ENCODE measurements around the gene CD180.

The CD180 gene

GRCh38 chr5:67200809-67201562 lies 4.4 kb upstream of the CD180 start:
- peak overlapping the region; percentile 51 for H3K4me3 Mint-ChIP-seq
- no peaks in the 10 kb centered on the region for H3K27me3 Mint-ChIP-seq
- H3K4me1 Mint-ChIP-seq = peaks cover 82% of the 10 kb centered on the region
- H3K36me3 Mint-ChIP-seq = peaks cover 7% of the 10 kb centered on the region
- H3K27ac Mint-ChIP-seq = peak overlapping the region; percentile 46
- no peaks in the 10 kb centered on the region for H3K9me3 Mint-ChIP-seq

- no peak overlapping the region for H3K4me3 Mint-ChIP-seq
- peaks cover 7% of the 10 kb centered on the region for H3K36me3 Mint-ChIP-seq
- no peaks in the 10 kb centered on the region for H3K27me3 Mint-ChIP-seq
- peak overlapping the region; percentile 46 for H3K27ac Mint-ChIP-seq
- peaks cover 76% of the 10 kb centered on the region for H3K4me1 Mint-ChIP-seq
- H3K9me3 Mint-ChIP-seq = no peaks in the 10 kb centered on the region
Measured at GRCh38 chr5:67199859-67200258, 3.3 kb upstream of the CD180 start.

GRCh38 chr5:67198917-67199316 lies 2.3 kb upstream of the CD180 start:
- H3K9me3 Mint-ChIP-seq = no peaks in the 10 kb centered on the region
- H3K36me3 Mint-ChIP-seq = peaks cover 7% of the 10 kb centered on the region
- H3K27me3 Mint-ChIP-seq = no peaks in the 10 kb centered on the region
- H3K27ac Mint-ChIP-seq = no peak overlapping the region
- peaks cover 72% of the 10 kb centered on the region for H3K4me1 Mint-ChIP-seq
- no peak overlapping the region for H3K4me3 Mint-ChIP-seq

GRCh38 chr5:67197536-67197935 lies 937 bp upstream of the CD180 start:
- no peak overlapping the region for H3K4me3 Mint-ChIP-seq
- peaks cover 60% of the 10 kb centered on the region for H3K4me1 Mint-ChIP-seq
- no peaks in the 10 kb centered on the region for H3K27me3 Mint-ChIP-seq
- H3K36me3 Mint-ChIP-seq = peaks cover 7% of the 10 kb centered on the region
- H3K9me3 Mint-ChIP-seq = no peaks in the 10 kb centered on the region
- H3K27ac Mint-ChIP-seq = no peak overlapping the region

GRCh38 chr5:67195406-67196275 lies 958 bp downstream of the CD180 start:
- peaks cover 49% of the 10 kb centered on the region for H3K4me1 Mint-ChIP-seq
- no peak overlapping the region for H3K27ac Mint-ChIP-seq
- peaks cover 5% of the 10 kb centered on the region for H3K36me3 Mint-ChIP-seq
- H3K4me3 Mint-ChIP-seq = no peak overlapping the region
- H3K9me3 Mint-ChIP-seq = no peaks in the 10 kb centered on the region
- H3K27me3 Mint-ChIP-seq = peaks cover 1% of the 10 kb centered on the region

GRCh38 chr5:67194166-67194565 lies 2.4 kb downstream of the CD180 start:
- Mint-ChIP-seq H3K27ac (no peak overlapping the region), H3K9me3 (no peaks in the 10 kb centered on the region), H3K4me1 (peaks cover 49% of the 10 kb centered on the region), H3K27me3 (peaks cover 1% of the 10 kb centered on the region), H3K4me3 (no peak overlapping the region), H3K36me3 (peaks cover 2% of the 10 kb centered on the region)

- Mint-ChIP-seq H3K4me1 (peaks cover 49% of the 10 kb centered on the region), H3K27ac (no peak overlapping the region), H3K27me3 (peaks cover 1% of the 10 kb centered on the region), H3K36me3 (peaks cover 2% of the 10 kb centered on the region), H3K4me3 (no peak overlapping the region), H3K9me3 (no peaks in the 10 kb centered on the region)
Measured at GRCh38 chr5:67193439-67193807, 3.2 kb downstream of the CD180 start.

GRCh38 chr5:67192719-67193438 lies 3.7 kb downstream of the CD180 start:
- H3K4me3 Mint-ChIP-seq = no peak overlapping the region
- peaks cover 1% of the 10 kb centered on the region for H3K27me3 Mint-ChIP-seq
- H3K27ac Mint-ChIP-seq = no peak overlapping the region

GRCh38 chr5:67190861-67191260 lies 5.7 kb downstream of the CD180 start:
- Mint-ChIP-seq H3K27me3 (peaks cover 1% of the 10 kb centered on the region), H3K36me3 (peaks cover 2% of the 10 kb centered on the region), H3K27ac (peak overlapping the region; percentile 12), H3K4me1 (peaks cover 62% of the 10 kb centered on the region), H3K4me3 (no peak overlapping the region), H3K9me3 (no peaks in the 10 kb centered on the region)

More at GRCh38 chr5:67192719-67193438, 3.7 kb downstream of the CD180 start:
- Mint-ChIP-seq H3K9me3 (no peaks in the 10 kb centered on the region), H3K36me3 (peaks cover 2% of the 10 kb centered on the region), H3K4me1 (peaks cover 53% of the 10 kb centered on the region)

GRCh38 chr5:67190410-67190809 lies 6.2 kb downstream of the CD180 start:
- peaks cover 2% of the 10 kb centered on the region for H3K36me3 Mint-ChIP-seq
- no peak overlapping the region for H3K4me3 Mint-ChIP-seq
- H3K27ac Mint-ChIP-seq = peak overlapping the region; percentile 12
- no peaks in the 10 kb centered on the region for H3K9me3 Mint-ChIP-seq
- H3K4me1 Mint-ChIP-seq = peaks cover 58% of the 10 kb centered on the region
- H3K27me3 Mint-ChIP-seq = peaks cover 1% of the 10 kb centered on the region

GRCh38 chr5:67189931-67190330 lies 6.7 kb downstream of the CD180 start:
- H3K27ac Mint-ChIP-seq = no peak overlapping the region
- H3K4me3 Mint-ChIP-seq = no peak overlapping the region
- H3K4me1 Mint-ChIP-seq = peaks cover 62% of the 10 kb centered on the region
- H3K36me3 Mint-ChIP-seq = peaks cover 2% of the 10 kb centered on the region
- peaks cover 1% of the 10 kb centered on the region for H3K27me3 Mint-ChIP-seq
- no peaks in the 10 kb centered on the region for H3K9me3 Mint-ChIP-seq

- Mint-ChIP-seq H3K4me3 (no peak overlapping the region), H3K27me3 (peaks cover 1% of the 10 kb centered on the region), H3K36me3 (peaks cover 2% of the 10 kb centered on the region), H3K9me3 (no peaks in the 10 kb centered on the region), H3K4me1 (peaks cover 55% of the 10 kb centered on the region), H3K27ac (no peak overlapping the region)
Measured at GRCh38 chr5:67189079-67189354, 7.6 kb downstream of the CD180 start.

- H3K9me3 Mint-ChIP-seq = no peaks in the 10 kb centered on the region
- H3K36me3 Mint-ChIP-seq = peaks cover 2% of the 10 kb centered on the region
- H3K27me3 Mint-ChIP-seq = peaks cover 1% of the 10 kb centered on the region
- peak overlapping the region; percentile 41 for H3K27ac Mint-ChIP-seq
- H3K4me3 Mint-ChIP-seq = no peak overlapping the region
- peaks cover 55% of the 10 kb centered on the region for H3K4me1 Mint-ChIP-seq
Measured at GRCh38 chr5:67188274-67189078, 8.1 kb downstream of the CD180 start.

- Mint-ChIP-seq H3K4me1 (peaks cover 64% of the 10 kb centered on the region), H3K4me3 (peak overlapping the region; percentile 23), H3K9me3 (no peaks in the 10 kb centered on the region), H3K27ac (peak overlapping the region; percentile 52), H3K27me3 (peaks cover 1% of the 10 kb centered on the region), H3K36me3 (peaks cover 2% of the 10 kb centered on the region)
Measured at GRCh38 chr5:67187006-67187715, 9.4 kb downstream of the CD180 start.

- Mint-ChIP-seq H3K36me3 (no peaks in the 10 kb centered on the region), H3K4me3 (no peak overlapping the region), H3K27me3 (no peaks in the 10 kb centered on the region), H3K27ac (no peak overlapping the region), H3K4me1 (peaks cover 73% of the 10 kb centered on the region), H3K9me3 (no peaks in the 10 kb centered on the region)
Measured at GRCh38 chr5:67183859-67184258, 12.7 kb downstream of the CD180 start.
